Sigmoid colon (tissue), 3 donors: ENCODE results near the gene EBI3.

Experiments
- CTCF ChIP-seq, 4 experiments: fragments of 450-650 bp in 3 of 4; fragments of 200-600 bp in 1 of 4; IDR thresholded peaks; one replicate each; pipeline ENCODE4 v1.5.1; 2016 to 2019; ENCODE audit warnings: antibody characterized with exemption in 4 of 4, mild to moderate bottlenecking in 3 of 4, moderate library complexity in 2 of 4
- POLR2A ChIP-seq, 2 donors: fragments of 450-650 bp; IDR thresholded peaks; one replicate each; pipeline ENCODE4 v1.6.1; 2016; ENCODE audit warnings: antibody characterized with exemption in 2 of 2, mild to moderate bottlenecking in 2 of 2, moderate library complexity in 2 of 2

- TF ChIP-seq CTCF (IDR thresholded peaks at IDR 0.05) (no peak), POLR2A (IDR thresholded peaks at IDR 0.05) (no peak)
Measured at GRCh38 chr19:4210166-4210731, 19.1 kb upstream of the EBI3 start.
